DMS153 treated with DMSO at 0.1 percent for 48 hours (cell line): ENCODE data around the gene DNASE1.
A peak's percentile ranks its signal among the peaks of the same experiment; 100 is the strongest.
"Not testable (repeated sequence)": the region's sequence is repeated elsewhere in the genome, so short reads cannot be mapped to it uniquely, and the experiment has no call there.

Experiments used
- DNase-seq: peaks from one replicate; lab custom pipeline; 2025; ENCODE audit not compliant: unreplicated experiment; lab: John Stamatoyannopoulos, UW

DNASE1 gene

GRCh38 chr16:3640632-3641501 lies 13.6 kb upstream of the DNASE1 start:
- no peak for DNase-seq

- DNase-seq = no peak
Measured at GRCh38 chr16:3641801-3642396, 12.6 kb upstream of the DNASE1 start.

- DNase-seq = peak; percentile 2
Measured at GRCh38 chr16:3642397-3643094, 11.9 kb upstream of the DNASE1 start.

DNA sequence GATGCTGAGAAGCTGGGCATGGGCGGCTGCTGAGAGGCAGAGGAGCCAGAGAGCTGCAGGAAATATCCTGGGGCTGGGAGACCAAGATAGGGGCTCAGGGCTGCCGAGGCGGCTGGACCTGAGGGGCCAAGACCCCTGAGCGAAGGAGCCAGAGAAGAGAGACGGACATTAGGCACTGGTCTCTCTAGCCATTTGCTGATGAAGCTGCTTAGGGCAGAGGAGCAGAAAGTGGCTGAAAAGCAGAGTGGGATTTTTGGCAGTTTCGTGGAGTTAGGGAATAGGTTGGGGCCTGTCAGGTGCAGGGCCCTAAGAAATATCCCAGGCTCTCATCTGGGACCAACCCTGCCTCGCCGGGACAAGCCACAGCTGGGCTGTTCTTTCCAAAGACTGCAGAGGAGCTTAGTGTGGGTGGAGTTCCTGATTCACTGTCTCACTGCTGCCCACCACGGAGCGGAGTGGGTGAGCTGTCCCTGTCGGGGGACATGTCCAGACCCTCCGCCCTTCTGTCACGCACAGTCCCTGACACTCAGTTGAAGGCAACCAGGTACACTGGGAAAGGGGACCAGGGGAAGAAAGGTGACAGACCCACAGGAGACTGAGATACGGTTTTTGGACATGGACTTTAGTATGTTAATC lies 11.3 kb upstream of the DNASE1 start:
- DNase-seq = no peak

DNA sequence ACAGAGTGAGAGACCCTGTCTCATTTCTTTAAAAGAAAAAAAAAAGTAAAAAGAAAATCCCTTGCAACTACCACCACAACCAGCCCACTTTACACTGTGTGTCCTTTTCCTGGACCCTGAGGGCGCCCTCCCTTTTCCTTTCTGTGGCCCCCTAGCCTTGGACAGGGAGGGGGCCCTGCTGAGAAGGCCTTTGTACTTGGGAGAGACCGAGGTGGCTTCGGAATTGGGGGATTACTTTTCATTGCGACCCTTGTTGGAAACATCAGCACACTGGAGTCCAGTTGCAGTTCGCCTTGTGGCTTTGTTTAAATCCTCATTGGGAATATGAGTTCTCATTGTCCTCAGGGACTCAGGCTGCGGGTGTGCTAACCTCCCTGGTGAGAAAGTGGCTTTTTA lies 9.4 kb upstream of the DNASE1 start:
- DNase-seq = no peak

DNA sequence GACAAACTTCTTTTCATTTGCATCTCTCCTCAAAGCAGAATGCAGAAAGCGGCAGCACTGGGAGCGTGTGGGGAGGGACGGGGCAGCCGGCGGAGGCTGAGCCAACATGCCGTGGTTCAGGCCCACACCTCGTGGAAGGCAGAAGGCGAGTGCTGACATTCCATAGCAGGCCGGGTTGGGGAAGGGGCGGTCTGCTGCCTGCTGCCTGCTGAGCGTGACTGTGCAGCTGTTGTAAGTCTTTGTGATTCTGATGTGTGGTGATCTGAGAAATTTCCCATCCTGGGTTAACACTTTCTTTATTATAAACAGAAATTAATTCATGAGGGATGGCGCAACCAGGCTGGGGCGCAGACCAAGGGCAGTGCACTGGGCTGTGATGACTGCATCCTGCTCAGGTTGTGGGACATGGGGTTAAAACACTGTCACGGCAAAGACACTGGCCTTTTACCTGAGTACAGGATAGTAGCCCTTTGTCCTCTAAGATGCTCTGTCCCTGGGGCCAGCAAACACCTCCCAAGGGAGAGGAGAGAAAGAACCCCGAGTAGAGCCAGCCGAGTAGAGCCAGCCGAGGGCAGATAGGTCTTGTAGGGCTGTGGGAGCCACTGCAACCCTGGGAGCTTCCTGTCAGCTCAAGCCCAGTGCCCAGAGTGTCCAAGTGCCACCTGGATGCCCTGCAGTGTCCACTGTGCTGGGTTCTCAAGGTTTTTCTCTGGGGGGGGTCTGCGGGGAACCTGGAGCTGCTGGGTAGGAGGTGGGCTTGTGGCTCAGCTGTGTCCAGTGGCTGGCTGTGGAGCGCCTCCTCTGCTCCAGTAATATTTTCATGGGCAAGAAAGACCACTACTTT lies 8.8 kb upstream of the DNASE1 start:
- peak; percentile 39 for DNase-seq

DNA sequence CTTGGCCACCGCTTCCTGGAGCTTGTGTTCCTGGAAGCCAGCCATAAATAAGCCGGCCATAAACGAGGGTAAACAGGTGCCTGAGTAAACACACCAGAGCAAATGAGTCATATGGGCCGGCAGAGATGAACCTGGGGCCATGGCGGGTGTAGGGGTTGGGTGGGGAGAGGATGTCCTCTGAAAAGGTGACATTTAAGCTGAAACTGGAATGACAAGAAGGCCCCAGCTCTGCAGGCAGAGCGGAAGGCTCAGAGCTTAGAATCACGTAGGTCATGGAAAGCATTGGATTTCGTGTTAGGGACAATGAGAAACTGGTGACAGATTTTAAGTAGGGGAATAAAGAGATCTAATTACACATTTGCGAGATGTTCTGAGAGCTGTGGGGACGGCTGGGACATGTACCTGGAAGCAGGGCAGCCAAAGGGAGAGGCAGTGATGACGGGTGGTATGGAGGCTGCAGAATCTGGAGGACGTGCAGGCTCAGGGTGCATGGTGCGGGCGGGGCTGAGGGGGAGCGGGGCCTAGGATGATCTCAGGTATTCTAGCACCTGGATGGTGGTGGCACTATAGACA lies 8.1 kb upstream of the DNASE1 start:
- DNase-seq = peak; percentile 78

- DNase-seq = no peak
Measured at GRCh38 chr16:3650631-3651265, 3.7 kb upstream of the DNASE1 start.

- DNase-seq = no peak
Measured at GRCh38 chr16:3651461-3652372, 2.8 kb upstream of the DNASE1 start.

DNA sequence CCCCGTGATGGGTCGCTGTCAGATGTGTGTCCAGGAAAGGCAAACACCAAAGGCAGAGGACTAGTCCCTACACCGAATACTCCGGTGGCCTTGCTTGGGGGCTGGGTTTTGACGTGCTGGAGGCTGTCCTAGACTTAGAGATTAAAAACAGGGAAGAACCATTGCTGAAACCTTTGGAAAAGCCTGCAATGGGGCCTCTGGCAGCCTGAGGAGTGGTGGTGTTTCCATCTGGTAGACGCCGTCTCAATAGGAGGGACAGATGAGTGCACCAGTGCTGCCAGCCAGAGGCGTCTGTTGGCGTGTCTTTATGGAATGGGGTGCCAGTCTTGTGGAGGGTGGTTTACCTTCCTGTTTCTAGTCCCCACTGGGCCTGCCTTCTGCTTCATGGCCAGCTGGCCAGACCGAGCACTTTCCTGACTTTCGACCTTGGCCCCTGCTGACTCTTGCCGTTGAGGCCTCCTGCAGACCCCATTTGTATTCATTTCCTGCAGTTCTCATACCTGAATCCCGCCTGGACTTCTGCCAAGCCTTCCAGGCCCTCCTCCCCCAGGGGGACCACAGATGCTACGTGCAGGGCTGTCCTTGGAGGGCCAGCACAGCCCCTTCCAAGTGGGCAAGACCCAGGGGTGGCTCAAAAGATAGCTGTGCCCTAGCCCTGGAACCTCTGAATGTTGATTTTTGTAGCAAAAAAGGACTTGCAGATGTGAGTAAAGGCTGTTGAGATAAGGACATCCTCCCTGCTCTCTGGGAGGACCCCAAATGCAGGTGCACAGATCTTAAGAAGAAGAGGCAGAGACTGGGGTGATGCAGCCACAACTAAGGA lies 1.9 kb upstream of the DNASE1 start:
- no peak for DNase-seq

- DNase-seq = no peak
Measured at GRCh38 chr16:3655030-3655395, 522 bp downstream of the DNASE1 start.

GRCh38 chr16:3655396-3656159 lies 1.1 kb downstream of the DNASE1 start:
- DNase-seq = no peak

GRCh38 chr16:3656160-3656490 lies 1.6 kb downstream of the DNASE1 start:
- DNase-seq = not testable (repeated sequence)

DNA sequence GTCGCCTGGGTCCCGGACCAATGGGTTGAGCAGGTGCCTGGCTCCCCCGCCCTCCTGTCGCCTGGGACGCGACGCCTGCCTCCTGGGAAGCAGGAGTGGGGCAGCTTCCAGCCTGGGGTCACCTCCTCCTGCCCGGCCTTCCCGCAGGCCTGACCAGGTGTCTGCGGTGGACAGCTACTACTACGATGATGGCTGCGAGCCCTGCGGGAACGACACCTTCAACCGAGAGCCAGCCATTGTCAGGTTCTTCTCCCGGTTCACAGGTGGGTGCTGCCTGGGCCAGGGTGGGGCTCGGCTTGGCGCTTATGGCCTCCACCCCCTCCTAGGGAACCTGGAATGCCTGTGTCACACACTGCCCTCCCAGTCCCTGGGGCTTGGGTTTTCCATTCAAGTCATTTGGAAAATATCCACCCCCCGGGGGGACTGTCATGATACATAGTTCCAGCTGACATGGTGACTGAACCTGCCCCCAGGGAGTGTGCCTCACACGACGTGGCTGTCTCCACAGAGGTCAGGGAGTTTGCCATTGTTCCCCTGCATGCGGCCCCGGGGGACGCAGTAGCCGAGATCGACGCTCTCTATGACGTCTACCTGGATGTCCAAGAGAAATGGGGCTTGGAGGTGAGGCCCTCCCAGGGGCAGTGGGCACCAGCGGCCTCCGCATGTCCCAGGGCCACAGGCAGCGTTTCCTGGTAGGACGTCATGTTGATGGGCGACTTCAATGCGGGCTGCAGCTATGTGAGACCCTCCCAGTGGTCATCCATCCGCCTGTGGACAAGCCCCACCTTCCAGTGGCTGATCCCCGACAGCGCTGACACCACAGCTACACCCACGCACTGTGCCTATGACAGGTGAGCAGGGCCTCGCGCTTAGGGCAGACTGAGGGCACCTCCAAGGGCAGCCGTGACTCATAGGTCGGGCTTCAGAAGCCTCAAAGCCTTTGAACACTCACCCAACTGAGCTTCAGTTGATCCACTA lies 2.3 kb downstream of the DNASE1 start:
- DNase-seq = no peak

GRCh38 chr16:3659251-3659650 lies 4.8 kb downstream of the DNASE1 start:
- no peak for DNase-seq

DNA sequence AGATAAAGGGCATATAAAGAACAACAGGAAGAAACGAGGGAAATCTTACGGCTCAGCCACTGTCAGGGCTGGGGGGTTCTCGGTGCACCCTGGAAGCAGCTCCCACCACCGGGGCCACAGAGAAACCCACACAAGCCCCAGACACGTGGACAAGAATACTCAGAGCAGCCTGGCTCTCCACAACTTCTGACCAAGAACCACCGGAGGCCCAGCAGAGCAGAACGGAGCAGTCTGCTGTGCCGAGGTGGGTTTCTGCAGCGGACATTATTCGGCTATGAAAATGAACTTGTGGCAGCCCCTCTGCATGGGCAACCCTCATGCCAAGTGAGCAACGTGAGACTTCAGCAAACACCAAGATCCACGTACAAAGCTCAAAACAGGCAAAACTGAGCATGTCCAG lies 6.8 kb downstream of the DNASE1 start:
- DNase-seq = no peak
